GM21528 (cell line): Measurements from ENCODE around the gene PDF.

Source experiments
- ATAC-seq: cut with Tn5 transposase; IDR thresholded peaks from one replicate; pipeline ENCODE4 v1.9.1; 2021; ENCODE audit warnings: mild to moderate bottlenecking, moderate library complexity; ENCODE audit not compliant: unreplicated experiment, low FRiP score

Gene PDF

GRCh38 chr16:69340095-69340644, 9.8 kb upstream of the PDF start:
- ATAC-seq = peak; percentile 4

DNA sequence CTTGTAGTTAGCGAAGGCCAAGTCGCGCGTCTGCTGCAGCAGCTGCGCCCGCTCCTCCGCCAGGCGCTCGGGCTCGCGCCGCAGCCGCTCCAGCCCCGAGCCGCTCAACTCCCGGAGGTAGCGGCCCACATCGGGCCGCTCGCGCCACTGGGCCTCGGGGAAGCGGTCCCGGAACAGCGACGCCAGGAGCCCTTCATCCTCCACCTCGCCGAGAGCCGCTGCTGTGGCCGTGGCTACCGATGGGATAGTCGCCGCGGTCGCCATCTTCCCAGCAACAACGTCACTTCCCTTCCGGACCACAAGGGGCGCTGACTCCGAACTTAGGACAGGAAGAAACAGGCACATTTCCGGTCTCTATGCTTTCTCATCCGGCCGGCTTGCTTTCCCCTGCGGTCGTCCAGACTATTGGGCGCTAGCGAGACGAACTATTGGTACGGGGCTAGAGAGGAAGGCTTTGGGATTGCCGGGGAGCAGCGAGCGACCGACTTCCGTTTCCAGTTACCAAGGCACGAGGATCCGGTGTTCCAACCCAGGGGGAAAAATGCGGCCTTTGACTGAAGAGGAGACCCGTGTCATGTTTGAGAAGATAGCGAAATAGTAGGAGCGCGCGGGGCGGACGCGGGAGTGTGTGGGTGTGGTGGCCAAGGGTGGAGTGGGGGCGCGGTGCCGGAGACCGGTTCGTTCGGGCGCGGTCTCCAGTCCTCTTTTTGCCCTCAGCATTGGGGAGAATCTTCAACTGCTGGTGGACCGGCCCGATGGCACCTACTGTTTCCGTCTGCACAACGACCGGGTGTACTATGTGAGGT, 9.1 kb upstream of the PDF start, which contains the start of the genes COG8 and NIP7:
Gene COG8 (minus strand): TSS at position 276 of the 806 bp plus-strand sequence. CDS start 12 bp downstream, at position 264.
Gene NIP7 (plus strand): TSS at position 484 of the 806 bp plus-strand sequence. CDS start 58 bp downstream, at position 542.
- peak; percentile 84 for ATAC-seq

DNA sequence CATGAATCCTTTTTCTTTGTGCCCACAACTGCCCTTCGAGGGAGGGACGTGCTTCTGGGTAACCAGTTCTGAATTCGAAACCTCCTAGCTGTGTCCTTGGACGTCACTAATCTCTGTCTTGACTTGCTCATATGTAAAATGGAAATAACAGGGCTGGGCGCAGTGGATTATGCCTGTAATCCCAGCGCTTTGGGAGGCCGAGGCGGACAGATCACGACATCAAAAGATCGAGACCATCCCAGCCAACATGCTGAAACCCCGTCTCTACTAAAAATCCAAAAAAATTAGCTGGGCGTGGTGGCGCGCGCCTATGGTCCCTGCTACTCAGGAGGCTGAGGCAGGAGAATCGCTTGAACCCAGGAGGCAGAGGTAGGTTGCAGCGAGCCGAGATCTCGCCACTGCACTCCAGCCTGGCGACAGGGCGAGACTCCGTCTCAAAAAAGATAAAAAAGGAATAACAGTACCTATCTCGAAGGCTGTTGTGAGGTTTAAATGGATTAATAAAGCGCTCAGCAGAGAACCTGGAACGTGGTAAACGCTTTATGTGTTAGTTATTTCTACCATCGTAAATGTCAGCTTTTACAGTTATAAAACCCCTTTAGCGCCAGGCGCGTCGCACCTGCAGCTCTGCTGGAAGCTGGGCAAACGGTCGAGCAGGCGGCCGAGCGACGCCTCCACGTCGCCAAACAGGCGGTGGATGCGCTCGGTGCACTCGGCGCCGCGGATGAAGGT, 8.3 kb upstream of the PDF start:
- no peak for ATAC-seq

- no peak for ATAC-seq
Measured at GRCh38 chr16:69334696-69335095, 4.3 kb upstream of the PDF start.

DNA sequence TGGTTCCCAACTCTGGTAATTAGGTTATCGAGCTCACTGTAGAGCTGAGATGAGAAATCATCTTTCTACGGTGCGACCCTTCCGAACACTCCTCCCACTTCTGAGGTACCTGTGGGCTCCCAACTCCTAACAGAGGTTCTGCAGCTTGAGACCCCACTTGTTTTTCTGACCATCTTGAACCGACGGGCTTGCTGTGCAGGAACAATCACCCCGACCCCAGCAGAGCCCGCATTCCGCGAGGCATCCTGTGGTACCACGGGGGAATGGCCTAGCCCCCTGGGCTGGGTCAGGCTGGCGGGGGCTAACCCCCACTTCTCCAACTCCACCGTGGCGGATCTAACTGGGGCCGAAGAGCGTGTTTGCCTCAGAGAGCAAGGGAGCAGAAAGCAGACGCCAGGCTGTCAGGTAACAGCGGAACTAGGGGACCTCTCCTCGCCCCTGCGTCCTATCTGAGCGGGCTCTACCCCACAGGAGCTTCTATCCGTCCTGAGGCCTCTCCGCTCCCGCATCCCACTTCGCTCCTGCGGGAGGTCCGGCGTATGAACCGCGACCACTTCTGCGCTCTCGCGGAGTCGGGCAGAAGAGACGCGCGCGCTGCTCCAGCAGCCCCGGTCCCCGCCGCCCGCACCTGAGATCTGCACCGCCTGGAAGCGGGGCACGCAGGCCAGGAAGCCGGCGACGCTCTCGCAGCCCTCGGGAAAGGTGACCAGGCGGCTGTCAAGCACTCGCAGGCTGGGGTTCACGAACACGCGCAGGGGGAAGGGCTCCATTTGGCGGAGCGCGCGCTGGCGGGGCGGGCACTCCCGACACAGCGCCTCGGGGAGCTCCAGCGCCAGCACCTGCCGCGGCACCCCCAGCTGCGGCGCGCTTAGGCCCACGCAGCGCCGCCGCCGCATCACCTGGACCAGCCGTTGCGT, 761 bp downstream of the PDF start:
- peak; percentile 47 for ATAC-seq

DNA sequence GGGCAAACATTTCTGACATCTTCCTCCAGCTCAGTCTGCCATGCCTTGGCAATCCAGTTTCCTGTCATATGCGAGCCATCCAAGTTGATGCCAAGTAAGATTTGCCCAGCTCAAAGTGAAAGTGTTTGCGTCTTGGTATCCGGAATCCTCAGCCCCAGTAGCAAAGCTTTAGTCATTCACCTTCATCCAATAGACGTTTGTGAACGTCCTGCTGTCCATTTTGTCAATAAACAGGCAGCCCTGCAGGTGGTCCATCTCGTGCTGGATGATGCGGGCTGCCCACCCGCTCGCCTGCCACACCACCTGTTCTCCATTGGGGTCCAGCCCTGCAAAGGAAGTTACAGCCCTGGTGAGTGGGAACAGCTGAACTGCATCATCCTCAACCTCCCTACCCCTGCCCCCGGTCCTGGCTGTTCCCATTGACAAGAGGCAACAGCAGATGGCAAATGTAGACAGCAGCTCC, 1.5 kb downstream of the PDF start:
- no peak for ATAC-seq

GRCh38 chr16:69327585-69328310, 2.6 kb downstream of the PDF start:
- no peak for ATAC-seq

- ATAC-seq = no peak
Measured at GRCh38 chr16:69326172-69326873, 4.1 kb downstream of the PDF start.

DNA sequence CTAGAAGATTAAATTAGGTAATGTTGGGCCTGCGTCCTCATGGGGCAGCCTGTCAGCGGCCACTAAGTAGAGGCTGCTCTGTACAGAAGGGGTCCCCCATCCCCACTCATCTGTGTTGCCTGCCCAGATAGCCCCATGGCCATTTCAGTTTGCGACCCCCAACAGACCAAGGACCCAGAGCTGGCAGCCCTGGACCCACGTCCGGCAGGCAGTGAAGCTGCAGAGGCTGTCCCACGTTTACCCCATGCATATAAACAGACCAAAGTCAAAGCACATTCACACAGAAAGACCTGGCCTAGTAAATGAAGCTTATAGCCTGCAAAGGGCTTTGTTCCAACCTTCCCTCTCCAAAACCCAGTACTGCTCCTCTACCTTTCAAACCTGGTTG, 4.6 kb downstream of the PDF start:
- no peak for ATAC-seq

- ATAC-seq = no peak
Measured at GRCh38 chr16:69324585-69325253, 5.7 kb downstream of the PDF start.

DNA sequence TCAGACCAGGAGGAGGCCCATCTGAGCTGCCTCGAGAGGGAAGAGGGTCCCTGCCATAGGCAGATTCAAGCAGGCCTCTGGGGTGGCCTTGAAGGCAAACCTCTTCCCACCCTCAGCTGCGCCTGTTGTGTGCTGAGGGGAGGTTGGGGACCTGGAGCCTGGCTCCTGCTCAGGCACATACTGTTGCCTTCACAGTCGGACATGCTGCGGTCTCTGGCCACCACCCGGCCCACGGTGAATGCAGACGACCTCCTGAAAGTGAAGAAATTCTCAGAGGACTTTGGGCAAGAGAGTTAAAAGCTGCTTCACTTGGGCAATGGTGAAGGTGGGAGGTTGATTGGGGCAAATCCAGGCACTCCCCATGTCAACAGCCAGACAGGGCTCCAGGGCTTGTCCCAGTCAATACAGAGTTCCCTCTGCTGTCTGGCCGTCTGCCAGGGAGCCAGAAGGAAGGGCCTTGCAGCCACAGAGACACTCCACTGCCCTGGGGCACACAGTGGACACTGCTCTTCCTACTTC, 6.3 kb downstream of the PDF start:
- no peak for ATAC-seq

- ATAC-seq = no peak
Measured at GRCh38 chr16:69323415-69323814, 7.0 kb downstream of the PDF start.

GRCh38 chr16:69322343-69322742, 8.0 kb downstream of the PDF start:
- ATAC-seq = no peak

DNA sequence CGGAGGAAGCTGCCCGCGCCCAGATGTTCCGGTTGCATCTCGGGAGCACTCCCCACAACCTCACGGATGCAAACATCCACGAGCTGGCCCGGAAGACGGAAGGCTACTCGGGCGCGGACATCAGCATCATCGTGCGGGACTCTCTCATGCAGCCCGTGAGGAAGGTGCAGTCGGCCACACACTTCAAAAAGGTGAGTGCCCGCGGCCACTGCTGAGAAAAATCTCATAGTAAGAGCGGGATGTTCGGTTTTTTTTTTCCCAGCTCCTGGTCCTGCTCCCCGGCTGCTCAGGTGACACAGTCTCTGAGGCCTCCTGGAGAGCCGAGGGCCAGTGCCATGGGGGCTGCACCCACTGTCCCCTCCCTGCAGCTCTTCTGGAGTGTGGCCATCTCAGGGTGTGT, 9.3 kb downstream of the PDF start:
- no peak for ATAC-seq

DNA sequence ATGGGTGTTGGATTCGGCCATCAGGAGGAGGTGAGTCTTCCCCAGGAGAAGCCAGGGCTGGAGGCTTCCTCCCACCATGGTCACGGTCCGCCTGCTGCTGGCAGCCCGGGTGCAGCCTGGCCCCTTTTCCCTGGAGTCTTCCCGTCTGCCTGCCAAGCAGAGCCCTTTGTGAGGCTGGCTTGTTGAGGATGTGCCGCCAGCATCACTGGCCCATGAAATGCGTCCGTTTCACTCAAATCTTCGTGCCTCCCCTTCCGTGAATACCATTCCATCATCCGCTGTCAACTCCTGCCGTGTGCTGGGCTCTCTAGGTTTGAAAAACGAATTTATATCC, 9.7 kb downstream of the PDF start:
- ATAC-seq = no peak

- no peak for ATAC-seq
Measured at GRCh38 chr16:69319826-69320739, 10.3 kb downstream of the PDF start.

DNA sequence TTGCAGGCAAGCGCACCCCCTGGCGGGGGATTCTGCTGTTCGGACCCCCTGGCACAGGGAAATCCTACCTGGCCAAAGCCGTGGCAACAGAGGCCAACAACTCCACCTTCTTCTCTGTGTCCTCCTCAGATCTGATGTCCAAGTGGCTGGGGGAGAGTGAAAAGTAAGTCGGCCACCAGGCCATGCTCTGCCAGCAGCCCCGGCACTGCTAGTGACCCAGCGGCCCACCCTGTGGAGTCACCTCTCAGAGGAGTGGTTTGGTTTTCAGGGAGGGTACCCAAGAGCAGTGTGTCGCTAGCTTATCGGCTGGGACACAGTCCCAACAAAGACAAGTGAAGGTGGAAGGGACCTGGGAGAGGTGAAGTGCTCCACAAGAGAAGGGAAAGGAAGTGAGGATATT, 11.0 kb downstream of the PDF start:
- ATAC-seq = no peak
